NOMO-1 treated with DMSO at 0.1 percent for 48 hours (cell line): ENCODE results near the gene STAC2.
A peak's percentile ranks its signal among the peaks of the same experiment; 100 is the strongest.
"Not testable (repeated sequence)": the region's sequence is repeated elsewhere in the genome, so short reads cannot be mapped to it uniquely, and the experiment has no call there.

Source experiments
- DNase-seq: peaks from one replicate; lab custom pipeline; 2025; ENCODE audit not compliant: unreplicated experiment; lab: John Stamatoyannopoulos, UW

The STAC2 gene

DNA sequence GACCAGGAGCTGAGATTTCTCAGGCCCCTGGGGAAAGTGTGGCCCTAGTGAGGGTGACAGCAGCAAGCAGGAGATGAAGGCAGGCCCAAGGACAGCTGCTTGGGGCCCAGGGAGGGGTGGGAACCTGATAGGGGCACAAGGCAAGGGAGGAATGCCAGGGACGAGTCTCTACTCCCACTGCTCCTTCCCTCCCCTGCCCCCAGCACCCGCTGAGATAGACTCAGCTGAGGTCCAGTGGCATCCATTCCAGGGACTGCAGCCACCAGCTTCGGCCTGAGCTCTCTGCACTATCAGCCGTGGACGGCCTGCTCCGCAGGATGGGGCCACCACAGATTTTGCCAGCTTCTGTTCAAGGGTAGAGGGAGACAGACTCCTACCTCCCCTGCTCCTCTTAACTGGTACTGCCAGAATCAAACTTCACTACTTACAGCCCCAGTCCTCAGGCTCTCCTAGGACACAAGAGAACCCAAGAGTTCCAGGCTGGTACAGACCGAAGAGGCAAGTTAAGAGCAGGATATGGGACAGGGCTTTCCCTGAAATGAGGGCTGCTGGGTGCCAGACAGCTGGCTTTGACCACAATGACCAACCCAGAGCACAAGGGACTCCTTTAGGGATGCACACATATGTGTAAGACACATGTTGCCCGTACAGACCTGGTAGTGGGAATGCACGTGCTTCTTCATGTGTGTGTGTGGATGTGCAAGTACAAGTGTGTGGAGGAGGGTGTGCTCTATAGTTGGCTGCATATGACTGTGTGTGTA lies 33.8 kb downstream of the STAC2 start:
- DNase-seq: no peak

DNA sequence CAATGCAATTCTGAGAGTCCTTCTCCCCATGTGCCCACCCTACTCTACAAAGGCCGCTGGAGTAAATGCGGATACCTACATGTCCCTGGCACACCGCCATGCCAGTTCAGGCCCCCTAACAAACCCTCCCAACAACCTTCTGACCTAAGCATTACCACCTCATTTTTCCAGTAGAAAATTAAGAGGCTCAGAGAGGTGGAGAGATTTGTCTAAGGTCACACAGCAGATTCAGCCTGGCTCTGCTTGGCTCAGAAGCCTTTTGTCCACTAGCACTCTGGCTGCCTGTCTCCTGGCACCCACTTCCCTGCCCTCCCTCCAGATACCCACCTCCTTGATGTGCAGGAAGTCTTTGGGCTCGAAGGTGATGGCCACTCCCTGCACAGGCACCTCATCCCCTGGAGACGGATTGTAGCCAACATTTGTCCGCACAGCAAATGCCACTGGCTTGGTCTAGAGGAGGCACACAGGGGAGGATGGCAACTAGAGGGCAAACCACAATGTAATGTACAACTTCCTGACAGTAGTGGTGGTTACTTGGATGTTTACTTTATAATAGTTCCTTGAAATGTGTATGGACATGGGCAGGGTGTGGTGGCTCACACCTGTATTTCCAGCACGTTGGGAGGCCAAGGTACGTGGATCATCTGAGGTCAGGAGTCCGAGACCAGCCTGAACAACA lies 38.5 kb downstream of the STAC2 start:
- DNase-seq: no peak

DNA sequence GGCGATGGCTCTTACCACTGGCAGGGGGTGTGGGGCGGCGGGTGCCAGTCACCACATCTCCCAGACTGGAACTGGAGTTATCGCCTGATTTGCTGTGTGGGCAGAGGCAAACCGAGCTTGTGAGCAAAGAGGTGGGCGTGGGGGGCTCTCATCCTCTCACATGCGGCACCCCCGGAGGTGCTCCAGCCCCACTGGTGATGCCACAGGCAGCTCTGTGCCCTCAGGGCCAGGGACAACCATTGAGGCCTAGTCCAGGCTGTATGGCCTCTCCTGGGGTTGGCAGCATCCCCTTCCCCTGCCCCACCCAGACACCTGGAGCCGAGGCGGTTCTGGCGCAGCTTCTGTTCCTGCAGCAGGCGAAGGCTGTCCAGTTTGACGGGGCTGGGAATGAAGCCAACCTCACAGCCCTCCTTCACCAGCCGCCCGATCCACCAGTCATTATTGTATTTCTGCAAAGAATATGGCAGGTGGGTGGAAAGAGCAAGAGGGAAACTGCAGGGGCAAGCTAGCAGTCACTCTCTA lies 39.2 kb downstream of the STAC2 start:
- no peak for DNase-seq

DNA sequence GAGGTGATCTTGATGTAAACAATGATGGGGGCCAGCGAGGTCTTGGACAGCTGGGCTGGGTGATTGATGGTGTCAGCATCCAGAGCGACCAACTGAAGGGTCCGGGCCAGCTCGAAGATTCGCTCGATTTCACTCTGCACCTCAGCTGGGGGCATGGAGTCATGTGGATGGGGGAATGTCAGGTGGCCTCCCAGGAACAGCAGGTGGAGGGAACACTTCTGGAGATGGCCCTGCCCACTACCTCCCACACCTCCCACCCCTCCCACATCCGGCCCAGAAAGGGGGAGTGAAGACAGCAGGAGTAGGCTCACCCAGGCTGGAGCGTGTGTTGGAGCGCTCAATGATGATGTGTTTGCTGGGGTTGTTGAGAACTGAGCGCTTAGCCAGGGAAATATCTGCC lies 42.0 kb downstream of the STAC2 start:
- no peak for DNase-seq

DNA sequence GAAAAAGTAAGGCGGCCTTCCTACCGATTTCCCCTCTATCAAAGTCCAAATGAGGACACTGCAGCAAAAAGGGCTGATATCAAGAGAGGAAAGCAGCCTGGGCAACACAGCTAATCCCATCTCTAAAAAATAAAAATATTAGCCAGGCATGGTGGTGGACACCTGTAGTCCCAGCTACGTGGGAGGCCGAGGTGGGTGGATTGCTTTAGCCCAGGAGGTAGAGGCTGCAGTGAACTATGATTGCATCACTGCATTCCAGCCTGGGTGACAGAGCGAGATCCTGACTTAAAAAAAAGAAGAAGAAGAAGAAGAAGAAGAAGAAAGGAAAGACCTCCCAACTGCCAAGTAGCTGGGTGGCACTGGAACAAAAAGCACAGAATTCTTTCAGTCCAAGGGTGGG lies 42.7 kb downstream of the STAC2 start:
- no peak for DNase-seq

DNA sequence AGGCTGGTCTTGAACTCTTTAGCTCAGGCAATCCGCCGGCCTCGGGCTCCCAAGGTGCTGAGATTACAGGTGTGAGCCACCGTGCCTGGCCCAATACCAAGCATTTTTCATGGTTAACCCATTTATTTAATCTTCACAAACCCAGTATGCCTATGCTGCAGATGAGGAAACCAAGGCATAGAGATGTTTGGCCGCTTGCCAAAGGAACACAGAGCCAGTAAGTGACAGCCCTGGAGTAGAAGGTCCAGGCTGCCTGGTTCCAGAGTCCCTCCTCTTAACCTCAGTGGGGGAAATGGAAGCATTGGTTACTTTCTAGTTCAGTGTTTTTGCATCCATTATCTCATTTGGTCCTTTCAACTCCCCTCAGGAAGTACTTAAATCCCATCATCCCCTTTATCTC lies 44.4 kb downstream of the STAC2 start:
- no peak for DNase-seq

DNA sequence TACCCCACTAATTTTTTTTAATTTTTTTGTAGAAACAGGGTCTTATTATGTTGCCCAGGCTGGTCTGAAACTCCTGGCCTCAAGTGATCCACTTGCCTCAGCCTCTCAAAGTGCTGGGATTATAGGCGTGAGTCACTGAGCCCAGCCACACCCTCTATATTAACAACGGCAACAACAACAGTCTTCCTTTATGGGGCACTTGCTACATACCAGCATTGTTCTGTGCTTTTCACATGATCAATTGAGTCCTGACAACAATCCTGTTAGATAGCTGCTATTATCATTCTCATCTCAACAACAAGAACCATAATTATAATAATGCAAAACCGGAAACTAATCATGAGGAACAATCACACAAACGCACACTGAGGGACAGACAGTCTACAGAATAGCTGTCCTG lies 47.2 kb downstream of the STAC2 start:
- peak; percentile 69 for DNase-seq

DNA sequence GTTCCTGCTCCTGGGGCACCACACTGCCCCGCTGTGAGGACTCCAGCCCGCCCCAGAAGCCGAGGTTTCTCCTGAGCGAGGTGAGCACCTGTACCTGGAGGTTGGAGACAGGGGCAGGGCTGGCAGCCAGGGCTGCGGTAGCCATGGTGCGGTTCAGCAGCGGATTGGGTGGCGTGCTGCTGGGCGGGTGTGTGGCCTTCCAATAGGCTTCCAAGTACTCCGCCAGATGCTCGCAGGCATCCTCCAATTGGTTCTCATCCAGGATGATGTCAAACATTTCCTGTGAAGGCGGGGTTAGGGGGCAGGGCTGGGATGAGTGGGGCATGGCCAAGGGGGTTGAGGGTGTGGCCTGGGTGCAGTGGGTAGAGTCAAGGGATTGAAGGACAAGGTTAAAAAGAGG lies 48.5 kb downstream of the STAC2 start:
- no peak for DNase-seq

DNA sequence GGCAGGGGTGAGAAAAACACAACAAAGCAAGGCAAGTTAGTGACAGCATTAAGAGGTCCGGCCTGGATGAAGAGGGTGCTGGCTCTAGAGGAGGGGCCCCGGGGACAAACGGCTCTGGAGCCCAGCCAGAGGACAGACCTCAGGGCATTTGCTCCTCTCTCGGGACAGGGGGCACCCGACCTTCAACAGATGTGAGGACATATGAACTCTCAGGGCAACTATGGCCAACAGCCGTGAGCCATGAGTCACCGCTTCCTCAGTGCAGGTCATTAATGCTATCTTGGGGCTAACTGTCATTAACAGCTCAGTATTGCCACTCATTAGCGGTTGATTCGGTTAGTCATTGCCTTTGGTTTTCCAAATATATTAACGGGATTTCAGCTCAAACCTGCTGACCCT lies 50.1 kb downstream of the STAC2 start:
- DNase-seq: peak; percentile 97

DNA sequence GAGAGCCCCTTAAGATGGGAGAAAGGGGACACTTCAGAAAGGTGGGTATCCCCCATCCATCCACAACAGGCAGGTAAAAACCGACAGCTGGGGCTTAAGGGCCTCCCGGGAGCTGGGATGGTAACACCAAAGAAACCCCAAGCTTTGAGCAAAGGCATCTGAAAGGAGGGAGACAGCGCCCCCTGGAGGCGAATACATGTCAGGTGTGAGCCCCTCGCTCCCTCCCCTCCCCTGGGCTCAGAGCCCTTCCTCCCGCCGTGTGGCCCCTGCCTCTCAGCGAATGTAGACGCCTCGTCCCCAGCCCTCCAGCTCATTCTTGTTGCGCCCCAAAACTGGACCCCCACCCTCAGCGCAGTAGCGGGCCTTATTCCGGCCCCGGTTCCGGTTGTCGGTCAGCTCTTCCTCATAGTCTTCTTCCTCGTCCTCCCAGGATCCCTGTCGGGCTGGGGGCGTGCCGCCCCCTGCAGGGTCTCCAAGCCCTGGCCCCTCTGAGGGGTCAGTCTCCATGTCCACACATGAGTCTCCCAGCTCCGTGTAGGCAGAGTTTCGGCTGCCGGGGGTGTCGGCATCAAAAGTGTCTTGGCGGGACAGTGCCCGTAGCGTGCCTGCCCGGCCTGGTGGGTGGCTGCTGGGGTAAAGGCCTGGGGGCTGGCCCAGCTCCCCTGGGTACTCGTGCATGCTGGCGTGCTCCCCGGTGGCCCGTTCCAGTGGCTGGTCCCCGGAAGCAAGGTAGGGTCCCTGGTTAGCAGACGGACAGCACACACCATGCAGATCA lies 50.6 kb downstream of the STAC2 start:
- DNase-seq: peak; percentile 76

DNA sequence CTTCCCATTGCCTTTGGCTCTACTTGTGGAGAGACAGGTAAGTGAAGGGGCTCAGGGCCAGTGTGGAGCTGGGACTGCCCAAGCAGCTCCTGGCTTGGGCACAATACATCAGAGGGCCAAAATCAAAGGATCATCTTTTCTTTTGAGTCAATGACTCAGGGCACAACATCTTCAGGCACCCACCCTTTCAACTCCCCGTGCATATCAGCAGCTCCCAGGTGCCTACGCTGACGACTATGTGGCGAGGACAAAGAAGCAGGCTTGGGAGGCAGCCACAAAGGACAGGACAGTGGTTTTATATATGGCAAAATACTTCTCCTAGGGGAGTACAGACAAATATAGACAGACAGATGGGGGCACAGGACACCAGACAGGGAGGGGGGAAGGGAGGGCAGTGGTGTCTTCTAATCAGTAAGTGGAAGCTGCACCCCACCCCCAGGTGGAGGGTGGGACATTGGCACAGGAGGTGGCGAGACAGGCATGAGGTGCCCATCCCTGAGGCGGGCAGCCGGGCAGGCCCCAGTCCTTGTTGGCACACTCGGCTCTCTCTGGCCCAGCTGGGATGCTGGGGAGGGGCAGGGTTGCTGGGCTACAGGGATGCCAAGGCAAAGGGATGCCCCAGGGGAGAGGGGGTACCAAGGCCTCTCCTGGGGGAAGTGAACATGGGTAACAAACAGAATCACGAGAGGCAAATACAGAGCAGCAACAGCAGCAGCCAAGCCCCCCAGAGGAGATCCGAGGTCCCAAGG lies 52.0 kb downstream of the STAC2 start:
- DNase-seq: no peak

DNA sequence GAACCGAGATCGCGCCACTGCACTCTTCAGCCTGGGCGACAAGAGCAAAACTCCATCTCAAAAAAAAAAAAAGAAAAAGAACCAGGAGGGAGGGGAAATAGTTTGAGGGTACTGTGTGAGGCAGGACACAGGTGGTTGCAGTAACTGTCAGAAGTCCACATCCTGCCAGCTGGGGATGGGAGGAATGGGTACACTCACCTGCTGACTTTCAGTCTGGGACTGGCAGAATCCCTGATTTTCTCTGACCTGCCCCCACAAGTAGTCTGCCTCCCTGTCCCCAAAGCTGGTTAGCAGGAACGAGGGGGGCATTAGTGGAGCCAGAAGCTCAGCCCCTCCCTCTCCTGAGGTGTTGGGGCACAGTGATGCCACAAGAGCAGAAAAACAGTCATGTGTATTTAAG lies 52.7 kb downstream of the STAC2 start:
- no peak for DNase-seq

DNA sequence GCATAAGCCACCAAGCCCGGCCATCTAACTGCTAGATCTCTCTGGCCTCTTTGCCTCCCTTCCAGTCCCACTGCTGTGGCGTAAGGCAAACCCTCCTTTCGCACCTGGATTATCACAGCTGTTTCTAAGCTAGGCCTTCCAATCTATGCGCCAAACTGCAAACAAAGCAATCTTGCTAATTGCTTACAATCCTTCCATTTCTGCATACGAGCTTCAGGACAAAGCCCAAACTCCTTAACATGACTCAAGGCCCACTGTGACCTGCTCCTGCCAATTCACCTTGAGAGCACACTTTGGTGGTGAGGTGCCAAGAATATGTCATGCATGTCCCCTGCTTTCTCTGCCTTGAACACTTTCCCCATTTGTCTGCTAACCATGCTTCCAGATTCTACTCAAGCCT lies 53.8 kb downstream of the STAC2 start:
- DNase-seq: no peak

DNA sequence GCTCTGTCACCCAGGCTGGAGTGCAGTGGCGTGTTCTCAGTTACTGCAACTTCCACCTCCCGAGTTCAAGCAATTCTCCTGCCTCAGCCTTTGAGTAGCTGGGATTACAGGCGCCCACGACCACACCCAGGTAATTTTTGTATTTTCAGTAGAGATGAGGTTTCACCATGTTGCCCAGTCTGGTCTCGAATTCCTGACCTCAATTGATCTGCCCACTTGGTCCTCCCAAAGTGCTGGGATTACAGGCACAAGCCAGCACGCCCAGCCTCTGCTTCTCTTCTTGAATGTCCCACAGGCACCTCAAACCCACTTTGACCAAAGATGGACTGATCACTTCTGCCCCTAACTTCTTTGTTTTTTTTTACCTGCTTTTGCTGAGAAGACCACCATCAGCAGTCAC lies 55.2 kb downstream of the STAC2 start:
- no peak for DNase-seq

DNA sequence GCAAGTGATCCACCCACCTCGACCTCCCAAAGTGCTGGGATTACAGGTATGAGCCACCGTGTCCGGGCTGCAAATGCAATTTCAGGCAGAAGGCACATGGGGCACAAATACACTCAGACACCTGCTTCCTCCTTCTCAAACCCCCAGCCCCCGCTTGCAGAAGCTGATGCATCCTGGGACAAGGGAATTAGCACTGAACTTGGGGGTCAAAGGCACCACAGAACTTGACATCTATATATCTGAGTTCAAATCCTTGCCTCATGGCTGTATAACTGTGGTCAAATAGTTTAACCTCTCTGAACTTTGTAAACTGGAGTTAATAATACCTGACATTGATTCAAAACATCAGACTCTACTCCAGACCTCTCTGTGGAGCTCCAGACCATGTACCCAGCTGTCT lies 55.6 kb downstream of the STAC2 start:
- DNase-seq: no peak

DNA sequence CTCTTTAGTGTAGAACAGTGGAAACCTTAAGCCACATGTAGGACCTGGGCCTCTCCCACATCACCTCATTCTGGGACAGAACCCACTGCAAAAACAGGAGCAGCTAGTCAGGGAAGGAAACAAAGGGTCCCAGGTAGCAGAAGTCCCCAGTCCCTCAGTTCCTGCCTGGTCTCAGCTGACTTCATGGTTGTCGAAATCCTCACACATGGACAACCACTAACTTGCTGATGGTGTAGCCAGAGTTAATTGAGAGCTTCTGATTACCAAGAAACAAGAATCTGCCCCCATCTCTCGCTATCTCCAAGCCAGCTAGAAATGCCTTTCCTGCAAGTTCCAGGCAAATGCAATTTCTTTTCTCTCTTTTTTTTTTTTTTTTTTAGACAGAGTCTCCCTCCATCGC lies 56.2 kb downstream of the STAC2 start:
- DNase-seq: no peak

DNA sequence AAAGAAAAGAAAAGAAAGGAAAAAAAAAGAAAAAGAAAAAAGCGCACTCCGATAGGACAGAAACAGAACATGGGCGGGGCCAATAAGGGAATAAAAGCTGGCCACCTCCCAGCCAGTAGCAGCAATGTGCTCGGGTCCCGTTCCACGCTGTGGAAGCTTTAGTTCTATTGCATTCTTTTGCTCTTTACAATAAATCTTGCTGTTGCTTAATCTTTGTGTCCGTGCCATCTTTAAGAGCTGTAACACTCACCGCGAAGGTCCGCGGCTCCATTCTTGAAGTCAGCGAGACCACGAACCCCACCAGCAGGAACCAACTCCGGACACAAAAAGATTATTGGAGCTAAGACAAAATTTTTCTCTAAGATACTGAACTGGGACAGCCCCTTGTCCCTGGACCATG lies 56.6 kb downstream of the STAC2 start:
- peak; percentile 66 for DNase-seq

DNA sequence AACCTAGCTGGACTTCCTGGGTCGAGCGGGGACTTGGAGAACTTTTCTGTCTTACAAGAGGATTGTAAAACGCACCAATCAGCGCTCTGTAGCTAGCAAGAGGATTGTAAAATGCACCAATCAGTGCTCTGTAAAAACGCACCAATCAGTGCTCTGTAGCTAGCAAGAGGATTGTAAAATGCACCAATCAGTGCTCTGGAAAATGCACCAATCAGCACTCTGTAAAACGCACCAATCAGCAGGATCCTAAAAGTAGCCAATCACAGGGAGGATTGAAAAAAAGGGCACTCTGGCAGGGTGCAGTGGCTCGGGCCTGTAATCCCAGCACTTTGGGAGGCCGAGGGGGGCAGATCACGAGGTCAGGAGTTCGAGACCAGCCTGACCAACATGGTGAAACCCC lies 57.2 kb downstream of the STAC2 start:
- not testable (repeated sequence) for DNase-seq

DNA sequence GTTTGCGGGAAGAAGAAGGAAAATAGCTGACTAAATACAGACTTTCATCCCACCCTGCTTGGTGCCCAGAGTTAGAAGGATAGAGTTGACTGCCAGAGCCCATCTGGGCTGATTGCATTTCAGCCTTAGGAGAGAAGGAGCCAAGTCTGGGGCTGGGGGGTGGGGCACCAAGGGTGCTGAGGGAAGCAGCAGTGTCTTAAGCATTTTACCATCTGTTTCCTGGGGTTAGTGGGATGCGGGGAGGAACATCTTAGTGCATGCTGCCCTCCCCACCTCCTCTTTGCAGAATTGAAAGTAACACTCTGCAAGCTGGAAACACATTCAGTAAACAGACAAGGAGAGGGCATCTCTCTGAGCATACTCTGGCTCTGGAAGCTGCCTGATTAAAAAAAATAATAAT lies 58.3 kb downstream of the STAC2 start:
- DNase-seq: peak; percentile 88

DNA sequence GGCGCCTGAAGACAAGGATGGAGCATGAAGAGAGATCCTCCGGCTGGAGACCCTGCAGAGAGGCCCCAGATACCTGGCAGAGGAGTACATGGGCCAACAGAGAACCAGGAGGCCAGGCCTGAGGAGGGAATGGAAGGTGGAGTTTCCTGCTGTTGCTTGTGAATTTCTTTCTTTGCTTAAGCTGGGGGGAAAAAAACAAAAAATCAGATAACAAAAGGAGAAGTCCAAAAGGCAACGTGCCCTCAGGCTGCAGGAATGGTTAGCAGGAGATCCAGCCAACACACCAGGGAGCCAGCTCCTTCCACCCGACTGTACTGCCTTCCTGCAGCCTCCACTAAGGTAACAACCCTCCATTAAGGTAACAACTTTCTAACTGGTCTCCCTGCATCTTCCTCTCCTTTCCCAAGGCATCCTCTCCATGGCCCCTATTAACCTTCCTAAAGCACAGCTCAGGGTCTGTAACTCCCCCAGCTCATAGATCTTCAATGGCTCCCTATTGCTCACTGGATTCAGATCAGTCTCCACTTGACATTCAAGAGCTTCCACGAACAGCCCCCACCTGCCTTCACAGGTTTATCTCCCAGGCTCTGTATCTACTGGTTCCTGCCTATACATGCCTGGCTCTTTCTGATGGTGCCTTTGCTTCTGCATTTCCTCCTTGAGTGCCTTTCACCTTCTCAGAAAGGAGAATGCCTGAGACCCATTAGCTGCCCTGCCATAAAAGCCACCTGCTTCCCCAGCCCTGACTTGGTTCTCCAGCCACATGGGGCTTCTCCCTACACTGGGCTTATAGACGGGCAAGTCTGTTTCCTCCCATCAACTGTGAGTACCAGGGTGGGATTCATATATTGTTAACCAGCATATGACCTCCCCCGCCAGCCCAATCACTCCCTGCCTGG lies 59.1 kb downstream of the STAC2 start:
- peak; percentile 35 for DNase-seq
